GM04504 (cell line): ENCODE measurements around the gene CREB3L2.
"Not testable (repeated sequence)": the region's sequence is repeated elsewhere in the genome, so short reads cannot be mapped to it uniquely, and the experiment has no call there.

ENCODE experiments used
- DNase-seq: peaks from one replicate; pipeline ENCODE4 v3.0.0-alpha.2; 2012; ENCODE audit warnings: low read depth

CREB3L2 gene

DNA sequence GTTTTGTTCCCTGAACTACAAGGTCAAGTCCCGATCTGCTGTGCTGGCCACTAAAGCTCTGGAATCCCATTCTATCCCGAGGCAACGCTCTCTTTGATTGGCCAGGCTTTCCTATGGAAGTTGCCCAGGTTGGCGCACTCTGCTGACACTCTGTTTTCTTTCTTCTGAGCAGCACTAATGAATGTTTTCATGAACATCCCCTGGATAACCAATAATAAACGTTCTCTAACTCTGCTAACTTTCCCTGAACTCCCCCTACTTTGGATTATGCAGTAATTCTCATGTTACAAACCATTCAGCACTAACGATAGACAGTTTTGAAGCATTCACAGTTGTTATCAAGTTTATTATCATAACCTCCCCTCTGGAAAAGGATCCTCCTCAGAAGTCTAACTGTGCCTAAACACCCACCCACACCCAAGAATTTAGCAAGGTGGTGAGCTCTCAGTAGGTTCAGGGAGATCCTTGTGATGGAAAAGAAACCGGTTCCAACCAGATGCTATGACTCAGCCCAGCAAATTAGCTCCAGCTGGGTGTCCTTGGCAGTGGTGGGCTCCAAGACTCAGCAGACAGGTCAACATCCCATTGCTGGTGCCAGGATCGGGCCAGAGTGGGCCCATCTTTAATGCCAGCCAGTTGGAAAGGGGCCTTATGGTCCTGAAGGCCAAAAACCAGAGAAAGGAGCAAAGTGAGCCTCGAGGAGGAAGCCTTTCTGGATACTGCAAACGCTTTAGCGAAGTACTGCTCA, 68.4 kb downstream of the CREB3L2 start:
- DNase-seq: no peak

DNA sequence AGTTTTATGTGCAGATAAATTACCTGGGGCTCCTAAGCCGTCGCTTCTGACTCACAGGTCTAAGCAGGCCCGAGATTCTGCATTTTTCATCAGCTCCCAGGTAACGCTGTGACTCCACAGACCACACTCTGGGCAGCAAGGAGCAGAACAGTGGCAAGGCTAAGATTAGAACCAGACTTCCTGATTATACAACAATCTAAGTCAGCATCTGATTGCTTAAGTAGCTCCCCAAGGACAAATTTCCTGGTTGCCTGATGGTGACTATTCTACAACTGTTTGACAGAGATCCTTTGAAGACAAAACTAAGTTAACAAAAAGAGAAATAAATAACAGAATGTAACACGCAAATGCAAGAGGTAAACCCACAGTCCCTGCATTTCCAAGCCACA, 69.0 kb downstream of the CREB3L2 start:
- DNase-seq: peak; percentile 64

DNA sequence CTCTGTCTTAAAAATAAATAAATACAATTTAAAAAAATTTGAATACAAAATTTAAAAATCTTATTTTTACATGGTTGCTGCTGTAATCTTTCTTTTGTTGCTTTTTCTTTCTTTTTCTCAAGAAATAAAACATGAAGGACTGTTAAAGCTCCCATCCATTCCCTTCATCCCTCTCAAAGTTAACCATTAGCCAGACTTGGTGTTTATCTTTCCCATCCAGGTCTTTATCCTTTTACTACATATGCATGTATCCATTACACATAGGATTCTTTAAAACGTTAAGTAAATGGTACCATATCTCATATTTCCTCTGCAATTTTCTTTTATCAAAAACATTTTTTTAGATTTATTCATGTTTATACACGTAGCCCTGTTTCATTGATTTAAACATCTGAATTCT, 70.1 kb downstream of the CREB3L2 start:
- no peak for DNase-seq

DNA sequence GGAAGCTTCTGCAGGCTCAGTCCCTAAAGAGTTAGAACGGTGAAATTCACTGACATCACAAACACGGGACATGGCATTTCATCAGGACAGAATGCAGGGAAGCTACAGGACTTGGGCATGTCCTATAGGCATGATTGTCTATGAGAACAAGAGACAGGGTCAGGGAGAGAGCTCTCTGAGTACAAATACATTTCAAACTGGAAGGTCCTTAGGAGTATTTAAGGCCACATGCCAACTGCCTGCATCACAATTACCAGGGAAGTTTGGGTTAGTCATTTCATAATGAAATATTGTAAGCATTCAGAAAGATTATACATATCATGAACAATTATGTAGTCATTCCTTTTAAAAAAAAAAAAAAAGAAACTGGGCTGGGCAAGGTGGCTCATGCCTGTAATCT, 71.3 kb downstream of the CREB3L2 start:
- peak; percentile 56 for DNase-seq

DNA sequence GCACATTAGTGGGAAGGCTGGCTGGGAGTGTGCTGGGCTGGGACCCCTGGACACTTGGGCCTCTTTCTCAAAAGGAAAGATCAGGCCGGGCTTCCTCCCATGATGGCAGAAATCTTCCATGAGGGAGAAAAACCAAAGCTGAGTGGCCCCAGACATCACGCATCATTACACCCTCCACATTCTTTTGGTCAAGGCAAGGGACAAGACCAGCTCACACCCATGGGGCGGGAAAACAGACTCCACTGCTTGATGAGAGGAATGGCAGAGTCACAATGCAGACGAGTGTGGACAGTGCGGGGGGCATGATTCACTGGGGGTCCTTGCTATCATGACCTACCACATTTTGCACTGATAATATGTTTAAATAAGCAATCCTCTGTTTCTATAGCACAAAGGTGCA, 73.3 kb downstream of the CREB3L2 start:
- DNase-seq: no peak

DNA sequence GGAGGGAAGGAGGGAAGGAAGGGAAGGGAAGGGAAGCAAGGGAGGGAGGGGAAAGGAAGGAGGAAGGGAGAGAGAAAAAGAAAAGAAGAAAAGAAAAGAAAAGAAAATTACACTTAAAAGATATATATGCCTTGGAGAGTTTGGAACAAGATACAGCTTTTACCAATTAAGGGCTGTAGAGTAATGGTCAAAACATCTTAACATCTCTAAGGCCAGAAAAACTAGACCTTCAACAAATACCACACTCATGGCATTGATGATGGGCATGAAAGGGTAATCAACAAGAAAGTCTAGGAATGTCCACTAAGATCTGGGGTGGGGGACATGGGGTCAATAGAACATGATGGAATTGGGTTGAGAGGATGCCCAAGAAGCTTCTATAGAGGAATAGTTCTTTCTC, 74.5 kb downstream of the CREB3L2 start:
- DNase-seq: no peak

DNA sequence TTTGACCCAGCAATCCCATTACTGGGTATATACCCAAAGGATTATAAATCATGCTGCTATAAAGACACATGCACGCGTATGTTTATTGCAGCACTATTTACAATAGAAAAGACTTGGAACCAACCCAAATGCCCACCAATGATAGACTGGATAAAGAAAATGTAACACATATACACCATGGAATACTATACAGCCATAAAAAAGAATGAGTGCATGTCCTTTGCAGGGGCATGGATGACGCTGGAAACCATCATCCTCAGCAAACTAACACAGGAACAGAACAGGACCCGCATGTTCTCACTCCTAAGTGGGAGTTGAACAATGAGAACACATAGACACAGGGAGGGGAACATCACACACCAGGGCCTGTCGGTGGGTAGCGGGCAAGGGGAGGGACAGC, 75.7 kb downstream of the CREB3L2 start:
- not testable (repeated sequence) for DNase-seq

DNA sequence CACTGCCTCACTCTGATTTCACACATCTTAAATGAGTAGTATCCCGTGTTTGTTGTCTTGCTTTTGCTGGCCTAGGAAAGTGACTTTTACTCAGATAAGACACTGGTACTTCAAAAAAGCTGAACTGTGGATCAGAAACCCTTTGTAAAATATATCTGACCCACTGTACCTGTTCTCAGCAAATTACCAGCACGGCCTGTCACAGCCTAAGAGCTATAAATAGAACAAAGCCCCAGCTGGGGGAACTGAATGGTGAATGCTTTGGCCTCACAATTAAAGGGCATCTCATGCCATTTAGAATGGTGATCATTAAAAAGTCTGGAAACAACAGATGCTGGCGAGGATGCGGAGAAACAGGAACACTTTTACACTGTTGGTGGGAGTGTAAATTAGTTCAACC, 76.1 kb downstream of the CREB3L2 start:
- DNase-seq: no peak

DNA sequence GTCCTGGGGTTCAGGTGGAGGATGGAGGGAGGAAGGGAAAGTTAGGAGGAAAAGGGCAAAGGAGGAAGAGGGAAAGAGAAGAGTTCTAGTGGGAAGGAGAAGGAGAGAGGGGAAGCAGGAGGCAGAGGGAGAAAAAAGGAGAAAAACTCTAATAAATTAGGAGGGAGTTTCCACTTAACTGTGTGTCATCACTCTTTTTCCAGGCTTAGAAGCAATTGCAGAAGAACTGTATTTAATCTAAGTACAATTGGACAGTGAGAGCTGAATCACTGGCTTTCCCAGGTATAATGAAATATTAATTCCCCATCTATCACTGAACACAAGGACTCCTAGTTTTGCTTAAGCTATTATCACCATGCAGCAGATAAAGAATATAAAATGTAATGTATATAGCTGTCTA, 76.8 kb downstream of the CREB3L2 start:
- no peak for DNase-seq

DNA sequence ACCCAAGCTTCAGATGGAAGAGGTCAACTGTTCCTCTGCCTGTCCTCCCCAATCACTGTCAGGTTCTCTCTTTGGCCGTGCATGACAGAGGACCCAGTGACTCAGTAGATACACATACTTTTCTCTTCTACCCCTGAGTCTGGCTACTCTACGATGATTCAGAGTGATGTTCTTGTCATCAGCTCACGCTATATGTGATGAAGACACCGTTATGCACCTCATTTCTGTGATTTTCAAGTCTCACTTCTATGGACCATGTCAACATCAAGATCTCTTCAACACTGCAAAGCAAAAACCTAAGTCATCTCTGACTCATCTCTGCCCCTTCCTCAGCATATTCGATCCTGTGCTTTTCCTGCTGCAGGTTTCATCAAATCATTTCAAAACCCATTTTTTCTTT, 78.5 kb downstream of the CREB3L2 start:
- DNase-seq: peak; percentile 65

DNA sequence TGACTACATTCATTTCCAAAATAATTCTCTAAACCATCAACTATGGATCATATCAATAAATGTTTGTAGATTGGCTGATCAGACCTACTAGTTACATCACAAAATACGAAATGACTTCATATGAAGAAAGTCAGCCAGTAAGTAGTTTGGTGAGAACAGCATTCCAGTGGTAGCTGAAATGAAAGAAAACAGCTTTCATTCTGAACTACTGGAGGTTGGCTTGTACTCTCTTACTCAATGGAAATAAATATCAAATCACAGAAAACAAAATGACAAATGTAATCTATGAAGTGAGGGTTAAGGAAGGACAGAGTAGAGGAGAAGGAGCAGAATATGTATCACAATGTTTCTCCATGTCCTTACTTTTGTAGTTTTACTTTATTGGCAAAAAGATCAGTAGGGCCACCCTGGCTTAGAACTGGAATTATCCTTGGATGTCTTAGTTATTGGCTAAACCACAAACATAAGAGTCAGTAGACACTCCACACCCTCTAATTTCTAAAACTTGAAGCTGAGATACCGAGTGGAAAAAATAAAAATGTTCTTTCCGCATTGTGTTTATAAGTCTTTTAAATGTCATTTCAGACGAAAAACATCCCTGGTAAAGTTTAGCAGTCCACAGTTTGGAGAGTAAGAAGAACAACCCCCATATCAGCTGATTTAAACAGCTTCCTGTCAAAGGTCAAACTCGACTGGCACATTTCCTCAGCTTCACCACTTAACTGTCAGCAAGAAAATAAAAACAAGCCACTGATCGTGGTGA, 81.1 kb downstream of the CREB3L2 start:
- no peak for DNase-seq

DNA sequence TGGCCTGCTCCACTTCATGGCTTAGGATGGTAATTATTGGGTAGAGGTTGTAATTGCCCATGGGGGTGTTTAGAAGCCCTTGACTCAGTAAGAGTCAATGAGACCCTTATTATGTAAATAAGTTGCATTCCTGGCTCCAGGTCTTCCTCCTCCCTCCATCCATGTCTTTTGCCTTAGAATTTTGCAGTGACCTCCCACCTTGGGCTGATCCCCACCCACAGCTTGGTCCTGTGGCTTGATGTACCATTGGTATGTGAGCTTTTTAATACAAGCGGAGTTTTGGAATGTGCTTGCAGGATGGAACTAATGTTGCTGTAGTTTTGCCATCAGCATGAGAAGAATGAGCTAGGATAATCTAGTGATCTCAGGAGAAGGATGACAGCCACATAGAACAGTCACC, 81.9 kb downstream of the CREB3L2 start:
- no peak for DNase-seq

DNA sequence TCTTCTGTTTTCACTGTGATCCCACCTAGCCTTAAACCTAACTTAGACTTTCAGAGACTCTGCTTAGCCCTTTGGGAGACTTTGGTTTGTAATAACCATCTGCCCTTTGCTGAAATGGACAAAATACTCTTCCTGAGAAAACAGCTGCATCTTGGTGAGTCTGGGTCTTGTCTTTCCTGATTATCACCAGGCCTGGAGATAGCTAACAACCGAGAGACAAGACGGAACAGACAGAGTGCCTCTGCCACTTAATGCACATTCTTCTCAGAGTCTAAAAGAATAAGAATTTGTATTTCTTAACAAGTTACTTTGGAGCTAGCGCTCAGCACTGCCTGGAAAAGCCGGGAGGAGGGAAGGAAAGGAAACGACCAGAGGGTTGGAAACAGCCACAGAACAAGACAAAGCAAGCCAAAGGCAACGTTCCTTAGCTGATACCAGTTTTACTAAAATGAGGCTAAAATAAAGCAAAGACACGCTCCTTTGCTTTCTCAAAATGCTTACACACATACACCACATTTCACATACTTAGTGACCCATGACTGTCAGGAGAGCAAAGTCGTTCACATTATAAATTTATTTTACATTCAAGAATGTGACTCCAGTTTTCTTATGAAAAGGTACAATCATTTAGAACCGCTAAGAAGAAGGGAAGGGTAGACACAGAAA, 84.8 kb downstream of the CREB3L2 start:
- DNase-seq: no peak

DNA sequence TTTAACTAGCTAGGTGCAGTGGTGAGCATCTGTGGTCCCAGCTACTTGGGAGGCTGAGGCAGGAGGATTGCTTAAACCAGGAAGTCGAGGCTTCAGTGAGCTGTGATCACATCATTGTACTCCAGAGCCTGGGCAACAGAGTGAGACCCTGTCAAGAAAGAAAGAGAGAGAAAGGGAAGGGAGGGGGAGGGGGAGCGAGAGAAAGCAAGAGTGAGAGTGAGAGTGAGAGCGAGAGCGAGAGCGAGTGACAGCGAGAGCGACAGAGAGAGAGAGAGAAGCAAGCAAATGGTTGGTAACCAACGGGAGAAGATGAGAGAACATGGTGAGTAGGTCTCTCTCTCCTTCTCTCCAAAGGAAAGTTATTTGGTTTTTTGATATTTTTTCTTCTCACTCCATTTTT, 85.3 kb downstream of the CREB3L2 start:
- DNase-seq: no peak

DNA sequence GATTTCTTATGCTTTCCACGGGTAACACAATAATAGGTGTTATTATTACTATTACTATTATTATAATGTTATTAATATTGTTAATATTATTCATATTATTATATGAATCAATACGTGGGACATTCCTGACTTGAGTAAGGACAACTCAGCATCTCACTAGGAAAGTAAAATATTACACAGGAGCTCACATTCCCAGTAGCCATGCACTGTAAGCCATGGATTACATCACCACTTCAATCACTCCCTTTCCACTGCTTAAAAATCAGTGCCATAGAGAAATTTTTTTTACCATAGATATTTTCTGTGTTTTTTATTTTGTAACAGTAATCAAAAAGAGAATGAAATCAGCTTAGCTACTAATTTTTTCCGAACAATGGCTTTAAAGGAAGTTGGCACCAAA, 86.6 kb downstream of the CREB3L2 start:
- no peak for DNase-seq

DNA sequence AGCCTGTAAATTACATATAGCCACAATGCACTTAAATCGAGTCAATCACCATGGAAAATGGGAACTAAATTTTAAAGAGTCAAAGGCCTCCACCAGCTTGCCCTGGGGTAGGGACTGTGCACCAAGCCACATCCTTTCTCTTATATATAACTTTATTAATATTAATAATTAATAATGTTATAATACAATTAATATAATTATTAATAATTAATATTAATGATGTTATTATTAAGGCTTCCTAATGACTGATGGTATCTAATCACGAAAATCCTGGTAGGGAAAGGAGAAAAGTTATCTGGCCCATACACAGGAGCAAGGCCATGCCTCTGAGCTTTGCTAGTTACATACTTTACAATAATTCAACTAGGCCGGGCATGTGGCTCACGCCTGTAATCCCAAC, 87.9 kb downstream of the CREB3L2 start:
- DNase-seq: no peak

DNA sequence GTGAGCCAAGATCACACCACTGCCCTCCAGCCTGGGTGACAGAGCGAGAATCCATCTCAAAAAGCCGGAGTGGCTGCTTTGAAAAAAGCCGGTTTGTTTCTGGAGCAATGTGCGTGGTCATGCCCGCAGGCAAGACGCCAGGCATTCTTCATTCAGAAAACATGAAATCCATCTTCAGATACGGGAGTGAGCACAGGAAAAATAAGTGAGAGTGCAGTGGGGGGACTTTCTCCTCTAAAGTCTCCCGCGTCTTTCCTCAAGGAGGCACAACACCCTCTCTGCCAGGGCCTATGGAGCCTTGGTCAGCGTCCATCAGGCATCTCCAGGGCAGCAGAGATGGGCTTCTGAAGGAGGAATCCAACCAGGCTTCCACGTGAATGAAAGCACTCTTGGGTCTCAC, 92.8 kb downstream of the CREB3L2 start:
- no peak for DNase-seq

DNA sequence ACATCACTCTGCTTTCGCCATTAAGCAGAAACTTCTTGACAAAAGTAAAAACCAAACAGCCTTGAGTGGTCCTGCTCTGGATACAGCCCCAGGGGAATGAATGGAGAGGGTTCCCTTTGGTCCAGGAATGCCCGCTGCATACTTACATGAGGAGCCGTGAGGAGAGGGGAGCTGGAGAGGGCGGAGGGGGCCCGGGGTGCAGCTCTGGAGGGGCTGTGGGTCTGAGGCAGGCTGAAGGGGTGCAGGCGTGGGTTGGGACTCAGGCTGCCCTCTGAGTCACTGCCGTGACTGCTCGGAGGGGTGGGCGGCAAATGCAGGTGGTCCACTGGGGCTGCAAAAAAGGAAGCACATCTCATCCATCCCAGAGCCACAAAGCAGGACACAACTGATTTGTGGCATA, 93.8 kb downstream of the CREB3L2 start:
- DNase-seq: no peak

DNA sequence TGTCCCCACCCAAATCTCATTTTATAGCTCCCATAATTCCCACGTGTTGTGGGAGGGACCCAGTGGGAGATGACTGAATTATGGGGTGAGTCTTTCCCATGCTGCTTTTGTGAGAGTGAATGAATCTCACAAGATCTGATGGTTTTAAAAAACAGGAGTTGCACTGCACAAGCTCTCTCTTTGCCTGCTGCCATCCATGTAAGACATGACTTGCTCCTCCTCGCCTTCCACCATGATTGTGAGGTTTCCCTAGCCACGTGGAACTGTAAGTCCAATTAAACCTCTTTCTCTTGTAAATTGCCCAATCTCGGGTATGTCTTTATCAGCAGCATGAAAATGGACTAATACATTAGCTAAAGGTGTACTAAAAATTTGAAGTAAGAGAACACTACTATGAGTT, 95.2 kb downstream of the CREB3L2 start:
- not testable (repeated sequence) for DNase-seq

DNA sequence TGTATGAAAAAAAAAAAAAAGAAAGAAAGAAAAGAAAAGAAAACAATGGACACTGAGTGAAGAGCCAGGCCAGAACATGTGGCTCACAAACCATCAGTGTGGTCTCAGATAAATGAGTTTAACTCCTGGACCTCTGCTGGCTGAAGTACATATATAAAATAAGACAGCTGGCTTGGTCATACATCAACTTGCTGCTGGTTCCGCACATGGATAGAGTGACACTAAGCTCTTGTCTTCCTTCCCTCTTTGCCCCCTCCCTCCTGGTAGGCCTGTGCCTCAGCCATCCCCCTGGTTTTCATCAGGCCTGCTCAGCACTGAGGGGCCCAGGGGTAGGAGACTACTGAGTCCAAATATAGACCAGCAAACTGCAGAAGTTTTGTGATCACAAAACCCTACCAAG, 97.1 kb downstream of the CREB3L2 start:
- no peak for DNase-seq

DNA sequence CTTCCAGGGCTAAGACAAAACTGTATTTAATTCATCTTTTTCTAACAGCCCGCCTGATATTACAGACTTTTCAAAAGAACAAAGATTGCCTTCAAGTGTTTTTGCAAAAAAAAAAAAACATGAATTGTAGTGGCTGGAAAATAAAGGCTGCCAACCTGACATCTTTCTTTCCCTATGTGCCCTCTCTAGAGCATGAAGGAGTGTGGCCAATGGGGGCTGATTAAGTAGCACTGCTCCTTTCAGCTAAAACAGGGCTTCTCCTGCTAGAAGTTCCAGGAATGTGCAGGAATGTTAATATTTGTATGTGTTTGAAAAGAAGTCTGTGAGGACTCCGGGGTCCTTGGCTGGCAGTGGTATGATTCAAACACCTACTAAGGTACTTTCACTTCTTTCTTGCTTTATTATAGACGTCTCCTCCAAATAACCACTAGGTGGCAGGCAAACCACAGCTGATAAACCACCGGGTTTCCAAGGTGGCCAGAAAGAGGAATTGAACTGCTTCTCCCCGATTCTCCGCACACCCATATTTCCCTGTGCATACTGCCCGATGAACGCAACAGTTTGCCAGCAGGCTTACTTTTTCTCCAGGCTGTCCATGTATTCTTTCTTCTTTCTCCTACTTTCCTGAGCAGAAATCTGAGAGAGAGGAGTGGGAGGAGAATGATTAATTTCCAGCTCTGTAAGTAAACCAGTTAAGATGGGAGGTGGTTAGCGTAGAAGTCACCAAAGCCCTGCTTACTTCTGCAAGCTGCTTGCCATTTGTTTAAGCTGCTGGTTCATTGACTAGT, 98.3 kb downstream of the CREB3L2 start:
- DNase-seq: no peak

DNA sequence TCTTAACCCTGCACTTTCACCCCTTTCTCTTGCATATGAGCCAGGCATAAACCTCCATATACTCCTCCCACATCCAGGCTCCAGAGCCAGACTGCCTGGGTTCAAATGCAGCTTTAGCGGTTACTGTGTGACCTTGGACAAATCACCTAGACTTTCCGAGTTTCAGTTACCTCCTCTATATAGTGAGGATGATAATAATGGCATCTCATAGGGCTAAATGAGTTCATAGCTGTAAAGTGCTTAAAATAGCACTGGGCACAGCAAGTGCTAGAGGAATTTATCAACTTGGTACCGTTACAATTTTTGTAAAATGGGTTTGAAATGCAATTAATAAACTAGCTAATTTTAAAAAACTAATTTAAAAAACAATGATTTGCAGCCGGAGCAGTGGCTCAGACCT, 101.7 kb downstream of the CREB3L2 start:
- DNase-seq: no peak
